ENCODE results near the gene NRG2.

GRCh38 chr5:139862803-139863202, 180.3 kb downstream of the NRG2 start:
- no peak for TF ChIP-seq POLR2AphosphoS5 (IDR thresholded peaks at IDR 0.05; ENCODE audit: borderline replicate concordance, low read depth, low read length)
- no peak for TF ChIP-seq FOXP2 (optimal IDR thresholded peaks at IDR 0.05; ENCODE audit: control extremely low read depth, extremely low read length, insufficient read depth)

Measured in SK-N-MC (cell line).